ENCODE results near the gene NELFCD.

DNA sequence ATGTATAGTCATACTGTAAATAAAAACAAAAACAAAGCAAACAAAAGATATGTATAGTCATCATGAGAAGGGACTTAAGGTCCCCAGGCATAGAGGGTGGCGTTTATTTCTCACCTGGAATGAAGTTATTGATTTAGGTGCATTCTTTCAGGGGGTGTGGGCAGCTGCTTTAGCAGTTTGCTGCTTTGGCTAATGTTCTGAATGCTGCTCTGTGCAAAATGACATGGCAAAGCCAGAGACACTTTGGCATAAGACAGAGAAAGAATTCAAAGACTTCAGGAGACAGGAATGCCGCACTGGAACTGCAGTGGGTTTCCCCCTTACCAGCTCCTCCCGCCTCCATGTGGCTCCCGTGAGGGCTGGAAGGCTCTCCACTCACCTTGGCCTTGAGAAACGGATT, 36.4 kb upstream of the NELFCD start:
- TF ChIP-seq, protein P1, sequence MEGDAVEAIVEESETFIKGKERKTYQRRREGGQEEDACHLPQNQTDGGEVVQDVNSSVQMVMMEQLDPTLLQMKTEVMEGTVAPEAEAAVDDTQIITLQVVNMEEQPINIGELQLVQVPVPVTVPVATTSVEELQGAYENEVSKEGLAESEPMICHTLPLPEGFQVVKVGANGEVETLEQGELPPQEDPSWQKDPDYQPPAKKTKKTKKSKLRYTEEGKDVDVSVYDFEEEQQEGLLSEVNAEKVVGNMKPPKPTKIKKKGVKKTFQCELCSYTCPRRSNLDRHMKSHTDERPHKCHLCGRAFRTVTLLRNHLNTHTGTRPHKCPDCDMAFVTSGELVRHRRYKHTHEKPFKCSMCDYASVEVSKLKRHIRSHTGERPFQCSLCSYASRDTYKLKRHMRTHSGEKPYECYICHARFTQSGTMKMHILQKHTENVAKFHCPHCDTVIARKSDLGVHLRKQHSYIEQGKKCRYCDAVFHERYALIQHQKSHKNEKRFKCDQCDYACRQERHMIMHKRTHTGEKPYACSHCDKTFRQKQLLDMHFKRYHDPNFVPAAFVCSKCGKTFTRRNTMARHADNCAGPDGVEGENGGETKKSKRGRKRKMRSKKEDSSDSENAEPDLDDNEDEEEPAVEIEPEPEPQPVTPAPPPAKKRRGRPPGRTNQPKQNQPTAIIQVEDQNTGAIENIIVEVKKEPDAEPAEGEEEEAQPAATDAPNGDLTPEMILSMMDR (IDR thresholded peaks at IDR 0.05; ENCODE audit: poor library complexity, severe bottlenecking): no peak
- TF ChIP-seq TAF1 (IDR thresholded peaks at IDR 0.05; ENCODE audit: low read depth) (no peak), SMC3 (conservative IDR thresholded peaks at IDR 0.05; ENCODE audit: poor library complexity) (no peak)
